22Rv1 (cell line): ENCODE results near the gene GPHN.
"Not testable (repeated sequence)": the region's sequence is repeated elsewhere in the genome, so short reads cannot be mapped to it uniquely, and the experiment has no call there.

Source experiments
- H3K27ac ChIP-seq: fragments of 450-650 bp; 2 replicates; pipeline ENCODE4 v1.5.1; 2017
- CTCF ChIP-seq: fragments of 450-650 bp; IDR thresholded peaks from 2 replicates; pipeline ENCODE4 v1.5.1; 2017; ENCODE audit warnings: mild to moderate bottlenecking
- ZFX ChIP-seq: fragments of 450-650 bp; IDR thresholded peaks from 2 replicates; pipeline ENCODE4 v1.6.1; 2017; ENCODE audit warnings: antibody characterized with exemption, borderline replicate concordance

The GPHN gene

GRCh38 chr14:66511849-66512248, 3.9 kb downstream of the GPHN start:
- TF ChIP-seq ZFX: no peak
- TF ChIP-seq CTCF: no peak
- H3K27ac ChIP-seq: no peak overlapping the region

GRCh38 chr14:66514213-66514612, 6.3 kb downstream of the GPHN start:
- no peak overlapping the region for H3K27ac ChIP-seq
- no peak for TF ChIP-seq ZFX
- no peak for TF ChIP-seq CTCF

DNA sequence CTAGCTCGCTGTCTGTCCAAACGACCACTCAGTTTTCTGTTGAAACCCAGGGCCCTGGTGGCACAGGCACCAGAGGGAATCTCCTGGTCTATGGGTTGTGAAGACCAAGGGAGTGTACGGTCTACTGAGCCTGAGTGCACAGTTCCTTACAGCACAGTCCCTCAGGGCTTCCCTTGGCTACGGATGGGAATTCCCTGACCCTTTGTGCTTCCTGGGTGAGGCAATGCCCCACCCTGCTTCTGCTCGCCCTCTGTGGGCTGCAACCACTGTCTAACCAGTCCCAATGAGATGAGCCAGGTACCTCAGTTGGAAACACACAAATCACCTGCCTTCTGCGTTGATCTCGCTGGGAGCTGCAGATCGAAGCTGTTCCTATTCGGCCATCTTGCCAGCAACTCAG, 22.6 kb downstream of the GPHN start:
- TF ChIP-seq ZFX (no peak), CTCF (no peak)
- no peak overlapping the region for H3K27ac ChIP-seq

DNA sequence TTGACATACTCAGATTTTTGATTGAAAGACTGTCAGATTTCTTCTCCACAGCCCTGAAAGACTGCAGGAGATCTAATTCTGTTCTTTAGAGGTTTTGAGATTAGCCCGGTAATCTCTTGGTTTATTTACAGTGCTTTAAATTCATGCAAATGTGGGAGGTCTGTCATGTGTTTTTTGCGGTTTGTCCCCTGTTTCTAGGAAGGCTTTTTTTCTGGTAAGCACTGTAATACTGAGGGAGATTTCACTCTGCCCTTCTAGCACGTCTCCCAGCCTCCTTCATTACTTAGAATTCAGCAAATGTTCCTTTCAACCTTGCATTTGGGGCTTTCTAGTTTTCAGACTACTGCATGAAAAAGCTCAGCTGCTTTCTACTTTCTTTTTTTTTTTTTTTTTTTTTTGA, 31.1 kb downstream of the GPHN start:
- TF ChIP-seq ZFX (no peak), CTCF (no peak)
- no peak overlapping the region for H3K27ac ChIP-seq

- H3K27ac ChIP-seq: no peak overlapping the region
- TF ChIP-seq CTCF (no peak), ZFX (no peak)
These were observed 32.1 kb downstream of the GPHN start for GRCh38 chr14:66540038-66540437.

GRCh38 chr14:66541627-66542026, 33.7 kb downstream of the GPHN start:
- TF ChIP-seq ZFX (no peak), CTCF (no peak)
- H3K27ac ChIP-seq: no peak overlapping the region

GRCh38 chr14:66543996-66544395, 36.0 kb downstream of the GPHN start:
- no peak for TF ChIP-seq CTCF
- TF ChIP-seq ZFX: no peak
- H3K27ac ChIP-seq: no peak overlapping the region

DNA sequence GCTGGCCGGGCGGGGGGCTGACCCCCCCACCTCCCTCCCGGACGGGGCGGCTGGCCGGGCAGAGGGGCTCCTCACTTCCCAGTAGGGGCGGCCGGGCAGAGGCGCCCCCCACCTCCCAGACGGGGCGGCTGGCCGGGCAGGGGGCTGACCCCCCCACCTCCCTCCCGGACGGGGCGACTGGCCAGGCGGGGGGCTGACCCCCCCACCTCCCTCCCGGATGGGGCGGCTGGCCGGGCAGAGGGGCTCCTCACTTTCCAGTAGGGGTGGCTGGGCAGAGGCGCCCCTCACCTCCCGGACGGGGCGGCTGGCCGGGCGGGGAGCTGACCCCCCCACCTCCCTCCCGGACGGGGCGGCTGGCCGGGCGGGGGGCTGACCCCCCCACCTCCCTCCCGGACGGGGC, 37.2 kb downstream of the GPHN start:
- H3K27ac ChIP-seq: not testable (repeated sequence)

DNA sequence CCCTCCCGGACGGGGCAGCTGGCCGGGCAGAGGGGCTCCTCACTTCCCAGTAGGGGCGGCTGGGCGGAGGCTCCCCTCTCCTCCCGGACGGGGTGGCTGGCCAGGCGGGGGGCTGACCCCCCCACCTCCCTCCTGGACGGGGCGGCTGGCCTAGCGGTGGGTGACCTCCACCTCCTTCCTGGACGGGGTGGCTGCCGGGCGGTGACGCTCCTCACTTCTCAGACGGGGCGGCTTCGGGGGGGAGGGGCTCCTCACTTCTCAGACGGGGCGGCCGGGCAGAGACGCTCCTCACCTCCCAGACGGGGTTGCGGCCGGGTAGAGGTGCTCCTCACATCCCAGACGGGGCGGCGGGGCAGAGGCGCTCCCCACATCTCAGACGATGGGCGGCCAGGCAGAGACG, 37.8 kb downstream of the GPHN start:
- not testable (repeated sequence) for H3K27ac ChIP-seq
